Mononuclear cell (primary cell): ENCODE measurements around the gene ENTPD2. TPM values are rescaled to one million over a fixed set of nuclear protein-coding genes. Genes with fewer than 3 reads are reported as not detected.

ENCODE experiments used
- H3K27me3 ChIP-seq: 2 replicates; pipeline ENCODE4 v1.6.0; 2011; ENCODE audit warnings: low read length, control low read depth; ENCODE audit not compliant: insufficient read depth
- H3K4me1 ChIP-seq: 2 replicates; pipeline ENCODE4 v1.5.1; 2011; ENCODE audit warnings: mild to moderate bottlenecking, low read length, control low read depth; ENCODE audit not compliant: insufficient read depth
- H3K4me3 ChIP-seq: 2 replicates; pipeline ENCODE4 v1.5.1; 2011; ENCODE audit warnings: mild to moderate bottlenecking, low read length, moderate library complexity
- H3K9me3 ChIP-seq: 2 replicates; pipeline ENCODE4 v1.5.1; 2011; ENCODE audit warnings: low read depth, mild to moderate bottlenecking, control low read depth, low read length
- total RNA-seq: library from RNA; depleted of rRNA; stranded (reverse); fragments of >200 nt; gene quantifications from one replicate; pipeline ENCODE4 v1.2.3, GENCODE V29; 2012

The ENTPD2 gene
- total RNA-seq, 1 donor: not detected

DNA sequence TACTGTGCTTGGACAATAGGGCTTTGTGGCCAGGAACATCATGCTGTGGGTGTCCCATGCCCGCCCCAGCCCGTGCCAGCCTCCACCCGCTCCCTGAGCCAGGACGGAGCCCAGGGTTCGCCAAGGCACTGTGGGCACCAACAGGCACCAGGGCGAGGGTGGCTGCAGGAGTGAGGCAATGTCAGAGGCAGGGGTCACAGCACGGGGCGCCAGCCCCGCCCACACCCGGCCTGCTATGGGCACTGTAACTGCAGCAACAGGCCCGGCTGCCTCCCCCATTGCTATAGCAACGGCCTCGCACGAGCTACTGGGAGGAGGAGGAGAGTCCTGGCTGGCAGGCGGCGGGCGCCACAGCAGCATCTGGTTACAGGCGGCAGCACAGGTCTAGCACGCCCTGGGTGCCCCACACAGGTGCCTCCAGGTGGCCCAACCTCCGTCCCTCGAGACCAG, 28.3 kb downstream of the ENTPD2 start:
- Histone ChIP-seq H3K4me1 (peaks cover 34% of the 10 kb centered on the region), H3K4me3 (no peak overlapping the region), H3K9me3 (no peaks in the 10 kb centered on the region), H3K27me3 (no peaks in the 10 kb centered on the region)

- Histone ChIP-seq H3K4me3 (no peak overlapping the region), H3K27me3 (no peaks in the 10 kb centered on the region)
Measured at GRCh38 chr9:137023583-137023991, 30.3 kb downstream of the ENTPD2 start.

GRCh38 chr9:137023157-137023556, 30.7 kb downstream of the ENTPD2 start:
- Histone ChIP-seq H3K4me3 (no peak overlapping the region), H3K9me3 (no peaks in the 10 kb centered on the region), H3K4me1 (peaks cover 11% of the 10 kb centered on the region), H3K27me3 (no peaks in the 10 kb centered on the region)

More at GRCh38 chr9:137023583-137023991, 30.3 kb downstream of the ENTPD2 start:
- Histone ChIP-seq H3K4me1 (peaks cover 14% of the 10 kb centered on the region), H3K9me3 (no peaks in the 10 kb centered on the region)

GRCh38 chr9:137022662-137023008, 31.2 kb downstream of the ENTPD2 start:
- H3K27me3 ChIP-seq: no peaks in the 10 kb centered on the region
- no peaks in the 10 kb centered on the region for H3K9me3 ChIP-seq
- peaks cover 11% of the 10 kb centered on the region for H3K4me1 ChIP-seq

GRCh38 chr9:137021979-137022661, 31.7 kb downstream of the ENTPD2 start:
- no peaks in the 10 kb centered on the region for H3K9me3 ChIP-seq
- no peaks in the 10 kb centered on the region for H3K27me3 ChIP-seq
- H3K4me3 ChIP-seq: no peak overlapping the region
- peaks cover 6% of the 10 kb centered on the region for H3K4me1 ChIP-seq

More at GRCh38 chr9:137022662-137023008, 31.2 kb downstream of the ENTPD2 start:
- no peak overlapping the region for H3K4me3 ChIP-seq

GRCh38 chr9:137021568-137021978, 32.3 kb downstream of the ENTPD2 start:
- peaks cover under 1% of the 10 kb centered on the region for H3K4me1 ChIP-seq
- no peak overlapping the region for H3K4me3 ChIP-seq
- no peaks in the 10 kb centered on the region for H3K27me3 ChIP-seq
- H3K9me3 ChIP-seq: no peaks in the 10 kb centered on the region

DNA sequence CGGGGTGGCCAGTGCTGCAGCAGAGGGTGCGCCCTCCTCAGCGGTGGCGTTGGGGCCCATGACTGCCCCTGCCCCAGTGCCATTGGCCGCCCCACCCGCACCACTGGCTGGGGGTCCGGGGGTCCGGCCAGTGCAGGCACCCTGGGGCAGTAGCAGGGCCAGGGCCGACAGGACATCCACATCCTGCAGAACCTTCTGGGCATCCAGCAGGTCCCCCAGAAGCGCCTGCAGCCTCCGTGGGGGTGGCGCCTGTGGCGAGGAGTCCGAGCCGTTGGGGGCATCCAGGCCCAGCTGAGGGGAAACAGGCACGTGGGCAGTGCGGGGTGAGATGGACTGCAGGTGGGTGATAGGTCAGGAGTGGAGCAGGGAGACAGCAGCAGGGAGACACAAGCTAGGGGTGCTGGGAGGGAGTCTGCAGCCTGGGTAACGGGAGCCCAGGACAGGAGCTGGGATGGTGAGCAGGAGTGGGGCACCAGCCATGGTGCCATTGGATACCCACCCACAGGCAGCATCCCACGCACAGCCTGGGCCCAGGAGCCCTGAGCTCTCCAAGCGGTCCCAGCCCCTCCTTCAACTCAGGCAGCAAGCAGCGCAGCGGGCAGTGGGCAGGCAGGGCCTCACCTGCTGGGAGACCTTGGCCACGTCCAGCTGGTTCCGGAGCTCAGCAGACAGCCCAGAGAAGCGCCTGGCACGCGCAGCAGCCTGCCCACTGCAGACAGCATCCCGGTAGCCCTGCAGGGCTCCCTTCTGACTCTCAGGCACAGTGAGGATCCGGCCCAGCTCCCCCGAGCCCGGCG, 32.9 kb downstream of the ENTPD2 start:
- H3K4me1 ChIP-seq: no peaks in the 10 kb centered on the region
- H3K27me3 ChIP-seq: no peaks in the 10 kb centered on the region
- H3K9me3 ChIP-seq: no peaks in the 10 kb centered on the region
- H3K4me3 ChIP-seq: no peak overlapping the region

DNA sequence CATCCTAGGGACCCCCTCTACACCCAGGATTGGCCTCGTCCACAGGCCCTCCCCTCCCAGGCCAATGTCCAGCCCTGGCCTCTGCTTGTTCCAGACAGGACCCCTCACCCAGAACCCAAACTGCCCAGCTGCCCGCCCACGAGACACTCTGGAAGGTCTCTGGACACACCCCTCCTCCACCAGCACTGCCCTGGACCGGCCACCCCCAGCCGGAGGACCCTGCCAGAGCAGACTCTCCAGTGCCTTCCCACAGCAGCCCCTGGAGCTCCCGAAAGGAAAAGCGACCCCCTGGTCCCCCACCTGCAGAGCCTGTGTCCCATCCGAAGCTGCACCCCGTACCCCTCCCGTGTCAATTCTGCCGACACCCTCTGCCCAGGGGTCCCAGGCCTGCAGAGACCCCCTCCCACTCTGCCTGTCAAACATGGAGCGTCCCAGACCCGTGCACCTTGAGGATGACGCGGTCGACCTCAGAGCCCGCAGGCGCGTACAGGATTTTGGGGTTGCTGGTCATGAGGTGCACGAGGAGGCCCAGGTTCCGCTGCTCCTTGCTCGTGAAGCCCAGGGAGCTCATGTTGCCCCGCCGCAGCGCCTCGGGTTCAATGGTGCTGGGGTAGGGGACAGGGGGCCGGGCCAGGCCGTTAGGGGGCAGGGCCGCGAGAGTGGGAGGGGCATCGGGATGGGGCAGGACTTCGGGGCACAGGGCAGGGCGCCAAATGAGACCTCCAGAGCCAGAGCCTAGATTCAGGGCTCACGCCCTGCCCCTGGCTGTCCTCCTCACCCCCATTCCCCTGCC, 33.8 kb downstream of the ENTPD2 start:
- Histone ChIP-seq H3K9me3 (no peaks in the 10 kb centered on the region), H3K27me3 (no peaks in the 10 kb centered on the region), H3K4me3 (no peak overlapping the region), H3K4me1 (no peaks in the 10 kb centered on the region)

- H3K4me3 ChIP-seq: no peak overlapping the region
- no peaks in the 10 kb centered on the region for H3K9me3 ChIP-seq
- no peaks in the 10 kb centered on the region for H3K27me3 ChIP-seq
- H3K4me1 ChIP-seq: no peaks in the 10 kb centered on the region
Measured at GRCh38 chr9:137018761-137019559, 34.9 kb downstream of the ENTPD2 start.

DNA sequence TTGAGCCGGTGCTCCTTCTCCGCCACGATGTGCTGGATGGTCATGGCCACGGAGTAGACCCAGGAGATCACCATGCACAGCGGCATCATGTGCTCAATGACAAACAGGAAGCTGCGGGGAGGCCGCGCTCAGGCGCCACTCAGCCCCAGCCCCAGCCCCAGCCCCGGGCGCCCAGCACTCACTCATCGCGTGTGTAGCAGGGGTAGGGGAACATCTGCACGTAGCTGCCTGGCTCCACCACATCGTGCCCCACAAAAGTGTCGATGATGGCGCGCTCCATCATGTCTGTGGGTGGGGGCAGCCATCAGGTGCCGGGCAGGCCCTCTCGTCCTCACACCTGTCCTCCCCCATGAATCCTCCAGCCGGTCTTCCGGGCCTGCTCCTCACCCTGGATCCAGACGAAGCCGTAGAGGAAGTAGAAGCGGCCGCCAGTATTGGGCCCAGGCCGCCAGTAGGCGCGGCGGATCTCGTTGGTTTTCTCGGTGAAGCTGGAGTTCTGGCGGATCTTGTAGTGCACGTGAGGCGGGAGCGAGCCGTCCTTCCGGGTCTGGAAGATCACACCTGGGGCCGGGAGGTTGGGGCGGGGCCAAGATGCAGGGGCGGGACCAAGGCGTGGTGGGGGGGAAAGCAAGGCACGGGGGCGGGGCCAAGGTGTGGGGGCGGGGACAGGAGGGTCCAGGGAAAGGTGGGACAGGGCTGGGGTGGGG, 35.9 kb downstream of the ENTPD2 start:
- Histone ChIP-seq H3K4me3 (no peak overlapping the region), H3K27me3 (no peaks in the 10 kb centered on the region), H3K4me1 (no peaks in the 10 kb centered on the region), H3K9me3 (no peaks in the 10 kb centered on the region)

DNA sequence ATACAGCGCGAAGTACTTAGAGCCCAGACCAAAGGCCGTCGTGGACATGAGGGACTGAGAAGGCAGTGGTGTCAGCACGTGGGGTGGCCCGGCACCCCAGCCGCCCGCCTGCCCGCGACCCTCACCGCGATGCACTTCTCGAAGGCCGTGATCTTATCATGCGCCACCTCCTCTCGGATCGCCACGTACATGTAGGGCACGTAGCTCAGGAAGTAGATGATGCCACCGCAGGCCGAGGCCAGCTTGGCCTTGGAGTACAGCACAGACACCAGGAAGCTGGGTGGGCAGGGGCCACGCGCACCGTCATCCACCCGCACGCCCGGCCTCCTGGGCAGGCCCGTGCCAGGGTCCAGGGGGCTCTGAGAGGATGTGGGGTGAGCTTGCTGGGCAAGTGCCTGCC, 36.8 kb downstream of the ENTPD2 start:
- H3K4me1 ChIP-seq: no peaks in the 10 kb centered on the region
- H3K27me3 ChIP-seq: no peaks in the 10 kb centered on the region
- no peaks in the 10 kb centered on the region for H3K9me3 ChIP-seq
- H3K4me3 ChIP-seq: no peak overlapping the region

- Histone ChIP-seq H3K4me3 (no peak overlapping the region), H3K9me3 (no peaks in the 10 kb centered on the region), H3K4me1 (no peaks in the 10 kb centered on the region), H3K27me3 (no peaks in the 10 kb centered on the region)
Measured at GRCh38 chr9:137016436-137016835, 37.4 kb downstream of the ENTPD2 start.

GRCh38 chr9:137015976-137016375, 37.9 kb downstream of the ENTPD2 start:
- Histone ChIP-seq H3K4me1 (no peaks in the 10 kb centered on the region), H3K9me3 (no peaks in the 10 kb centered on the region), H3K27me3 (no peaks in the 10 kb centered on the region), H3K4me3 (no peak overlapping the region)

GRCh38 chr9:137015540-137015930, 38.3 kb downstream of the ENTPD2 start:
- no peaks in the 10 kb centered on the region for H3K9me3 ChIP-seq
- H3K27me3 ChIP-seq: no peaks in the 10 kb centered on the region
- no peaks in the 10 kb centered on the region for H3K4me1 ChIP-seq
- H3K4me3 ChIP-seq: no peak overlapping the region
